ENCODE measurements around the gene DOCK9.

The DOCK9 gene

DNA sequence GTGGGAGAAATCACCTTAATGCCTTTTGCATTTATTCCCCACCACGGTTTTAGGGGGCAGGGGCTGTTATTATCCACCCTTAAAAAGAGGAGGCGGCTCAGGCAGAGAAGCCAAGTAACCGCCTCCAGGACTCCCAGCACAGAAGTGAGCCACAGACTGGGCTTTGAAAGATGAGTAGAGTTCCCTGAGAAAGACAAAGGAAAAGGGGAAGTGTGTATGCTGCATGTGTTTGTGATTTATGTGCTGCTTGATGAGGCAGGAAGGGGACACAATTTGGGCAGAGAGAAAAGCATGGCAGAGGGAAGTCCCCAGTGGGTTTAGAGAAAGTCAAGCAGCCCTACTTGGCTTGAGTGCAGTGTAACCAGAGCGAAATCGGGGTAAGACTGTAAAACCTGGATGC, 85.0 kb downstream of the DOCK9 start:
- Histone ChIP-seq H3K27ac (no peak overlapping the region), H3K36me3 (peaks cover 0 to 44% (median 11%) of the 10 kb centered on the region in 3 donors), H3K4me3 (no peak overlapping the region), H3K9me3 (no peaks in the 10 kb centered on the region), H3K4me1 (no peaks in the 10 kb centered on the region), H3K27me3 (no peaks in the 10 kb centered on the region)
- no peak for DNase-seq
- intact Hi-C loops (cut with DNase I; ENCODE audit: low total_unique reads), result loop anchor here (5.0 kb wide), 1 partner anchor 1811 kb away; no protein-coding TSS in a partner anchor
- TF ChIP-seq, protein P1, sequence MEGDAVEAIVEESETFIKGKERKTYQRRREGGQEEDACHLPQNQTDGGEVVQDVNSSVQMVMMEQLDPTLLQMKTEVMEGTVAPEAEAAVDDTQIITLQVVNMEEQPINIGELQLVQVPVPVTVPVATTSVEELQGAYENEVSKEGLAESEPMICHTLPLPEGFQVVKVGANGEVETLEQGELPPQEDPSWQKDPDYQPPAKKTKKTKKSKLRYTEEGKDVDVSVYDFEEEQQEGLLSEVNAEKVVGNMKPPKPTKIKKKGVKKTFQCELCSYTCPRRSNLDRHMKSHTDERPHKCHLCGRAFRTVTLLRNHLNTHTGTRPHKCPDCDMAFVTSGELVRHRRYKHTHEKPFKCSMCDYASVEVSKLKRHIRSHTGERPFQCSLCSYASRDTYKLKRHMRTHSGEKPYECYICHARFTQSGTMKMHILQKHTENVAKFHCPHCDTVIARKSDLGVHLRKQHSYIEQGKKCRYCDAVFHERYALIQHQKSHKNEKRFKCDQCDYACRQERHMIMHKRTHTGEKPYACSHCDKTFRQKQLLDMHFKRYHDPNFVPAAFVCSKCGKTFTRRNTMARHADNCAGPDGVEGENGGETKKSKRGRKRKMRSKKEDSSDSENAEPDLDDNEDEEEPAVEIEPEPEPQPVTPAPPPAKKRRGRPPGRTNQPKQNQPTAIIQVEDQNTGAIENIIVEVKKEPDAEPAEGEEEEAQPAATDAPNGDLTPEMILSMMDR (IDR thresholded peaks at IDR 0.05), result no peak

DNA sequence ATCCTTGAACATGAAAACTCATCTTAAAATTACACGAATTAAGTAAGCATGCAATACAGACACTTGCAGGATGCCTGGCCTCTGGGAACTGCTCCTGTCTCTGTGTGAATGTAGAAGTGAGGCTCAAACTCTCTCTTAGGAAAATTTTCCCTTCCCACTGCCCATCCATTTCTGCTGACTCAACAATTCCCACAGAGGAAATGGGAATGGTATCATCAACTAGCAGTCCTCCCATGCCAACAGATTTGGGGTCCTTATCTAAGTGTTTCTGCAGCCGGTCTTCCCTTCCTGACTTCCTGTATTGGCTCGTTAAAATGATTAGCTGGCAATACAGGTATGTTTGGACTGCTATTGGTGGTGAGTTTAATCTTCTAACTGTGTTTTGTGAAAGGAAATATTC, 85.8 kb downstream of the DOCK9 start:
- intact Hi-C loops (cut with DNase I; ENCODE audit: low total_unique reads), result loop anchor here (5.0 kb wide), 1 partner anchor 1810 kb away; no protein-coding TSS in a partner anchor
- H3K4me3 ChIP-seq, result no peak overlapping the region
- peaks cover 0 to 42% (median 12%) of the 10 kb centered on the region in 3 donors for H3K36me3 ChIP-seq

DNA sequence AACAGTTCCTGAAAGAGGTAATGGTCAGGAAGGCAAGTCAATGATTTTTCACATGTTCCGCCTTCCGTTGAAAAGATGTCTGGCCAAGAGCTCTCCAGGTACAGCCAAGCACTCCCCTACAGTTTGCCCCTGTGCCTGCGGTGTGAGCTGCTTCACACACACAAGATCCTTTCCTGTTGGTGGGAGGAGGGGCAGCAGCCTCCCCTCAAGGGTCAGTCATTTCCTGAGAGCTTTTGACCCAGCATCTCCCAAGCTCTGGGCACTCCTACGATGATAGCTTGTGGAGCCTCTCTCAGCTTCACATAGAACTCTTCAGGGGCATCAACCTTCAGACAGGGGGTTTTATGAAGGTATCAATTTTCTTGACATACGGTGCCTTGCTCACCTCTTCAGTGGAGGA, 86.9 kb downstream of the DOCK9 start:
- peaks cover 0 to 40% (median 6%) of the 10 kb centered on the region in 3 donors for H3K36me3 ChIP-seq
- no peaks in the 10 kb centered on the region for H3K27me3 ChIP-seq
- H3K9me3 ChIP-seq, result no peaks in the 10 kb centered on the region
- intact Hi-C loops (cut with DNase I; ENCODE audit: low total_unique reads), result loop anchor here (5.0 kb wide), 1 partner anchor 1809 kb away; no protein-coding TSS in a partner anchor
- H3K27ac ChIP-seq, result no peak overlapping the region
- no peak for DNase-seq
- TF ChIP-seq, protein P1 (IDR thresholded peaks at IDR 0.05), result no peak
- no peaks in the 10 kb centered on the region for H3K4me1 ChIP-seq
- H3K4me3 ChIP-seq, result no peak overlapping the region

More for the DNA sequence above, 85.8 kb downstream of the DOCK9 start:
- Histone ChIP-seq H3K27me3 (no peaks in the 10 kb centered on the region), H3K27ac (no peak overlapping the region), H3K9me3 (no peaks in the 10 kb centered on the region), H3K4me1 (no peaks in the 10 kb centered on the region)
- DNase-seq, result no peak
- TF ChIP-seq, protein P1 (IDR thresholded peaks at IDR 0.05), result no peak

DNA sequence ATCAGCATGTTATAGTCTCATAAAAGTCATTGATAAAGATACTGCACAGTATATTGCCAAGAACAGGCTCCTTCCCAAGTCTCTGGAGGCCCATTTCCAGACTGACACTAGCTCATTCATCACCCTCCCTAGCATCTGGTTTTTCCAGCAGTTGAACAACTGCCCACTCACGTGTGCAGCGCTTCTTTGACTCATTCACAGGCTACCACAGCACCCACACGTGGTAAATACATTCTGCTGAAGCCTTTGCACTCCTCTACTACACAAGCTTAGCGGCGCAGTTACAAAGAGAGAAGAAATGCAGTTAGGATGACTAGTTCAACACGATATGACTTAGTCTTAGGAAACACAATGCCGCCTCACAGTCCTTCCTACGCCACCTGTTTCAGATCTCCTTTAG, 87.7 kb downstream of the DOCK9 start:
- TF ChIP-seq, protein P1 (IDR thresholded peaks at IDR 0.05), result no peak
- Histone ChIP-seq H3K4me3 (no peak overlapping the region), H3K36me3 (peaks cover 0 to 41% (median 12%) of the 10 kb centered on the region in 3 donors), H3K27me3 (no peaks in the 10 kb centered on the region), H3K27ac (no peak overlapping the region), H3K9me3 (no peaks in the 10 kb centered on the region), H3K4me1 (no peaks in the 10 kb centered on the region)
- intact Hi-C loops (cut with DNase I; ENCODE audit: low total_unique reads), result loop anchor here (5.0 kb wide), 1 partner anchor 1808 kb away; no protein-coding TSS in a partner anchor
- no peak for DNase-seq

DNA sequence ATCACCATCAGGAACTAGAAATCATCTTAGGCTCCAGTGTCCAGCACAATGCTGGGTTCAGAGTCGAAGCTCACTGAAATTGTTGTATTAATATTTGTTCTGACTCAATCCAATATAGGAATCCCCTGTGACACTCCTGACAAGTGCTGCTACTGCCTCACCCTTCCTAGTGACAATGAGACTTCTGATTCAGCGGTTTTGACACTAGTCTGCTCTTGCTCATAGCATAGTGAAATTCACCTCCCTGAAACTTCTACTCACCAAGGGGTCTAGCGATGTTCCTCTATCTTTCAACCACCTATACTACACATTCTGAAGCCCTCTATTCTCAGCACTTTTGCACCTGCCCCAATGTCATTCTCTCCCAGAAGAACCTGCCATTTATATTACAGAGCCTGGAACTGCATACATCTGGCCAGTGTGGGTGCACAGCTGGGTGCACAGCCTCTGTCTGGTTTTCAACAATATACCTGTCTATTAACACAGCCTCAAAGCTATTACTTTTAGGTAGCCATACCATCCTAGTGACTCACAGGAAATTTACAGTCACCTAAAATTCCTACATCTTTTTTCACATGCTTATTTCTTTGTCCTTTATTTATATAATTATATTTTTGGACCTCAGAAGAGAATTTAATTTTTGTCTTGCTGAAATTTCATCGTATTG, 88.3 kb downstream of the DOCK9 start:
- TF ChIP-seq, protein P1 (IDR thresholded peaks at IDR 0.05), result no peak
- no peaks in the 10 kb centered on the region for H3K4me1 ChIP-seq
- H3K36me3 ChIP-seq, result peaks cover 3 to 48% (median 18%) of the 10 kb centered on the region in 3 donors
- H3K27me3 ChIP-seq, result no peaks in the 10 kb centered on the region
- no peaks in the 10 kb centered on the region for H3K9me3 ChIP-seq
- H3K27ac ChIP-seq, result no peak overlapping the region
- DNase-seq, result no peak
- intact Hi-C loops (cut with DNase I; ENCODE audit: low total_unique reads), result loop anchor here (5.0 kb wide), 1 partner anchor 1807 kb away; no protein-coding TSS in a partner anchor
- no peak overlapping the region for H3K4me3 ChIP-seq

All from tibial artery (tissue), 4 donors.